ENCODE results near the gene ADCY2.

ADCY2 gene

GRCh38 chr5:7592910-7593309 lies 197.0 kb downstream of the ADCY2 start:
- peak in 1 of 2 experiments; percentile 2 for DNase-seq
- no peak for TF ChIP-seq POLR2A (IDR thresholded peaks at IDR 0.05; ENCODE audit: low read length)
- TF ChIP-seq GATA1 (IDR thresholded peaks at IDR 0.05; ENCODE audit: low read depth, low read length): no peak

- DNase-seq: no peak
- TF ChIP-seq POLR2A (IDR thresholded peaks at IDR 0.05; ENCODE audit: low read length) (no peak), GATA1 (IDR thresholded peaks at IDR 0.05; ENCODE audit: low read depth, low read length) (no peak)
Measured at GRCh38 chr5:7597059-7597642, 201.2 kb downstream of the ADCY2 start.

- no peak for DNase-seq
- TF ChIP-seq POLR2A (IDR thresholded peaks at IDR 0.05; ENCODE audit: low read length) (no peak), GATA1 (IDR thresholded peaks at IDR 0.05; ENCODE audit: low read depth, low read length) (no peak)
Measured at GRCh38 chr5:7606840-7607465, 211.0 kb downstream of the ADCY2 start.

DNA sequence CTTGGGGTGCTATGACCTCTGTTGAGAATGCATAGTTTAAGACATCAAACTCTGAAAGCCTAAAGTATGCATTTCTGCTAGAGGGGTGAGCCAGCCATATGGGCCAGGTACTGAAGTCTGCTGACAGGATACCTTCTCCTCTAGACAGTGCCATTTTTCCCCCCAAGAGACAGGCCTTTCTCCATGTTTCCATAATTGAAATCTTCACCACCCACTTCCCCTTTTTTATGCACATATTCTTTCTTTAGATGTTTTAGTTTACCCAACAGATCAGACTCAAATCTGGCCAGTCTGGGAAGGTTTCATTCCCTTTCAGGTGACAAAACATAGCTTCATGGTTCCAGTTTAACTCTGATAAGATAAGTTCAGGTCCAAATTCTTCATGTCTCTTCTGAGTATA lies 212.8 kb downstream of the ADCY2 start:
- no peak for TF ChIP-seq POLR2A (IDR thresholded peaks at IDR 0.05; ENCODE audit: low read length)
- no peak for TF ChIP-seq GATA1 (IDR thresholded peaks at IDR 0.05; ENCODE audit: low read depth, low read length)
- DNase-seq: no peak

DNA sequence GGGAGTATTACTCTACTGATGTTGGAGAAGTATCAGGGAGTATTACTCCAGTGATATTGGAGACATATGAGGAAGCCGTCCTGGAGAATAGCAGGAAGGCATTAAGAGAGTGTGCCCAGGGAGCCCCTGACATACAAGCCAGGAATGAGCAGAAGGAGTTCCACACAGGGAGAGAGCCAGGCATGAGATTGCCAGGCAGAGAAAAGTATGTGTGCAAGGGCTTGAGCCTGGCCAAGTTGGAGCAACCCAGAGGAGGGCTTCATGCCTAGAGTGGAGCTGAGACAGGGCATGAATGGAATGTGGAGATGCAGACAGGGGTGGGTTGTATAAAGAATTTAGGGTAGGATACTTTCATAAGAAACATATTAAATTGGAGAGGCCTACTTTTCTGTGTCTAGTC lies 213.8 kb downstream of the ADCY2 start:
- no peak for DNase-seq
- no peak for TF ChIP-seq POLR2A (IDR thresholded peaks at IDR 0.05; ENCODE audit: low read length)
- no peak for TF ChIP-seq GATA1 (IDR thresholded peaks at IDR 0.05; ENCODE audit: low read depth, low read length)

DNA sequence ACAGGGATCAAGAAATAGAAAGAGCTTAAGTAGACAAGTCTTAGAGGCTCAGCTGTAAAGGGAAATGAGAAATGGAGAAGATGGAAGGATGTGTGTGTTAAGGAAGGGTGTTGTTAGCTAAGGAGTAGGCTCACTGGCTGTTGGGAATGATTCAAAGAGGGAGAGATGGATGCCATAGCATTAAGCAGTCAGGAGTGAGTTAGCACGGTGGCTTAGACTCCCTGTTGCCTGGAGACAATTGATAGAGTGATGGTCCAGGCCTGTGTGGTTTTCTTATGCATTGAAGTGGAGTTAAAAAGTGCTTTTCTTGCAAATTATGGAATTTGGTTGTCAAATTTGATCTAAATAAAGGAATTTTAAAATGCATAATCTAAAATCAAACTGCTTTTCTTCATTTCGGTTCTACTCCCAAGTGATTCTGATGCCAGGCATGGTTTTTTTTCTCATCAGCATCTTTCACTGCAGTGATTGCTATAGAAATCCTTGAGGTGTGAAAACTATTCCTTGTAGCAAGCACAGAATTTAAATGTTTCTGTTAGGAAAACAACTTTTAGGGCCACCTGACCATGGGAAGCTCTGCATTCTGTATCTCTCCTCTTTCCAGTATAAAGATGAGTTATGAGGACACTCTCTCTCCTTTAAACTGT lies 214.7 kb downstream of the ADCY2 start:
- DNase-seq: no peak
- TF ChIP-seq POLR2A (IDR thresholded peaks at IDR 0.05; ENCODE audit: low read length) (no peak), GATA1 (IDR thresholded peaks at IDR 0.05; ENCODE audit: low read depth, low read length) (no peak)

GRCh38 chr5:7611518-7611917 lies 215.6 kb downstream of the ADCY2 start:
- TF ChIP-seq POLR2A (IDR thresholded peaks at IDR 0.05; ENCODE audit: low read length) (no peak), GATA1 (IDR thresholded peaks at IDR 0.05; ENCODE audit: low read depth, low read length) (no peak)
- DNase-seq: no peak

DNA sequence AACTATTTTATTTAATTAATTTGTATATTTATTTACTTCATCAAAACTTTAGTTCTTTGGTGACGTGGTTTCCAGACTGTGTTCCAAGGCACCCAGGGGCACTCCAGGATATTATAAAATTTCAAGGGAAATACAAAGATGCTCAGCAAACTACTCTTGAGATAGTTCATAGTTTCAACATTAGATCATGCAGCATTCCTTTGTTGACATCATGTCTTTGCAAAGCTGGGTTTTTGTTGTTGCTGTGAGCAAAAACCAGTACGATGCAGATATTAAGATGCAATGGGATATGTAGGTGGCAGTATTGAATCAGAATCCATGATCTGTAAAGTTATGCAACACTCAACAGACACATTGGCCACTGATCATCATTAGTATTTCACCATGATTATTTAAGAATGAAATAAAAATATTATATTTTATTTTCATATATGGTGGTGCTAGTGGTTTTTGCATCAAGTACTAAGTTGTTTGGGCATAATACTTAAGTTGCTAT lies 219.7 kb downstream of the ADCY2 start:
- TF ChIP-seq POLR2A (IDR thresholded peaks at IDR 0.05; ENCODE audit: low read length) (no peak), GATA1 (IDR thresholded peaks at IDR 0.05; ENCODE audit: low read depth, low read length) (no peak)
- no peak for DNase-seq

DNA sequence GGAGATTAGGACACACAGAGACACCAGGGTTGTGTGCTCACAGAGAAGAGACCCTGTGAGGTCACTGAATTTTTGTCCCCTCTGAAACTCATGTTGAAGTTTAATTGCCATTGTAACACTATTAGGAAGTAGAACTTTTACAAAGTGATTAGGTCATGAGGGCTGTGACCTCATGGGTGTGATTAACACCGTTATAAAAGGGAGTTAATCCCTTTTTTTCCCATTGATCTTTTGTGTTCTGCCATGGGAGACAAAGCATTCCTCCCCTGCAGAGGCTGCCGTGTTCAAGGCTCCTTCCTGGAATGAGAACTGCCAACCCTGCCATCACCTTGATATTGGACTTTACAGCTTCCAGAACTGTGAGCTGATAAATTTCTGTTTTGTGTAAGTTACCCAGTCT lies 221.0 kb downstream of the ADCY2 start:
- TF ChIP-seq POLR2A (IDR thresholded peaks at IDR 0.05; ENCODE audit: low read length) (no peak), GATA1 (IDR thresholded peaks at IDR 0.05; ENCODE audit: low read depth, low read length) (no peak)
- DNase-seq: no peak

DNA sequence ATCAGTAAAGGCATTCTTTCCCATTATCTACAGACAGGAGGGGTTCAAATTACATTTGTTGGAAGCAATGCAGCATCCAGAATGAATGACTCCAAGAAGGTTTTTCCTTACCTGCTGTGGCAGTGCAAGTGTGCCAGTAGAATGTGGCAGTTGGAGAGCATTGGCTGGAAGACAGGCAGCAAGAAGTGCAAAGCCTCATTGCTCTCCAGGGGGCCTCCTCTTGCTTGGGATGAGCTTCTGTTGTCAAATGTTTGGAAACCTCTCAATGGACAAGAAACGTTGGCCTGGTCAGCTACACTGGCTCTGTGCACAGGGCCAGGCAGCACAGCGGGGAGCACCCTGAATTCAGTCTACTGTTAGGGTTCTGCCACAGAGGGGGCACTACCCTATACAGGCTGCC lies 226.6 kb downstream of the ADCY2 start:
- TF ChIP-seq GATA1 (IDR thresholded peaks at IDR 0.05; ENCODE audit: low read depth, low read length): no peak
- TF ChIP-seq POLR2A (IDR thresholded peaks at IDR 0.05; ENCODE audit: low read length): no peak
- DNase-seq: no peak

DNA sequence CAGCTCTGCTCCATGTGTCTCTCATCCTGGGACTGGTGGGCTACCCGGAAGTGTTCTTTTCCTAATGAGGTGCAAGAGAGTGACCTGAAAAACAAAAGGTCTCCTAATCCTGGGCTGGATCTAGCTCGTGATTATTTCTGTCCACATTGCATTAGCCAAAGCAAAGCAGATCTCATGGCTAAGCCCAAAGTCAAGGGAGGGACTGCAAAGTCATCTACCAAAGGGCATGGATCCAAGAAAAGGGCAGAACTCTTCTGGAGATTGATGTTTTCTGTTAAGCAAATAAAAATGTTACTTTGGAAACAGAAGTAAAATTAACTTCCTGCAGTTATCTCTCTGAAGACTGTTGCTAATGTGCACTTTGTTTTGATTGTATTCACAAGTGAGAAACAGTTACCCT lies 229.8 kb downstream of the ADCY2 start:
- TF ChIP-seq POLR2A (IDR thresholded peaks at IDR 0.05; ENCODE audit: low read length) (no peak), GATA1 (IDR thresholded peaks at IDR 0.05; ENCODE audit: low read depth, low read length) (no peak)
- DNase-seq: no peak

GRCh38 chr5:7628248-7628647 lies 232.3 kb downstream of the ADCY2 start:
- TF ChIP-seq POLR2A (IDR thresholded peaks at IDR 0.05; ENCODE audit: low read length) (no peak), GATA1 (IDR thresholded peaks at IDR 0.05; ENCODE audit: low read depth, low read length) (no peak)

DNA sequence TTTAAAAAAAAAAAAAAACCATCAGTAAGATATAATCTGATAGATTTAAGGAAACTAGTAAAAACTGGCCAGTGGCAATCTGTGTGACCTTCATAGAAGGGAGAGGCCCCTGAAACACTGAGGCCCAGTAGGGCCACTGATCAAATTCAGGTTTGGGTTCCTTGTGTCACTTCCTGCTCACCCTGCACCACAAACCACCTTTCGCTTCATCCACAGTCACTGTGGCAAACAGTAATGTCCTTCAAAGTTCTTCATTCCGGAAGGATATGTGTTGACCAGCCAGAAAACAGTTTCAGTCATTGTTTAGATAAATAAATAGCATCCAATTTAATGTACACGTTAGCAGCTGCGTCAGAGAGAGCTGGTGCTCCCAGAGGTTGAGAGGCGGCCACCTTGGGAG lies 232.9 kb downstream of the ADCY2 start:
- TF ChIP-seq POLR2A (IDR thresholded peaks at IDR 0.05; ENCODE audit: low read length) (no peak), GATA1 (IDR thresholded peaks at IDR 0.05; ENCODE audit: low read depth, low read length) (no peak)

More at GRCh38 chr5:7628248-7628647, 232.3 kb downstream of the ADCY2 start:
- DNase-seq: no peak

GRCh38 chr5:7629561-7629960 lies 233.6 kb downstream of the ADCY2 start:
- TF ChIP-seq GATA1 (IDR thresholded peaks at IDR 0.05; ENCODE audit: low read depth, low read length) (no peak), POLR2A (IDR thresholded peaks at IDR 0.05; ENCODE audit: low read length) (no peak)
- no peak for DNase-seq

More for the DNA sequence above, 232.9 kb downstream of the ADCY2 start:
- no peak for DNase-seq

- no peak for TF ChIP-seq POLR2A (IDR thresholded peaks at IDR 0.05; ENCODE audit: low read length)
- no peak for TF ChIP-seq GATA1 (IDR thresholded peaks at IDR 0.05; ENCODE audit: low read depth, low read length)
- no peak for DNase-seq
Measured at GRCh38 chr5:7634837-7635236, 238.9 kb downstream of the ADCY2 start.
